Measurements from ENCODE around the gene IL17REL. TPM values are rescaled to one million over a fixed set of nuclear protein-coding genes. Genes with fewer than 3 reads are reported as not detected.

Gene IL17REL
- total RNA-seq, 6 donors from 2014 or later = 0.06 TPM; not detected in 5

DNA sequence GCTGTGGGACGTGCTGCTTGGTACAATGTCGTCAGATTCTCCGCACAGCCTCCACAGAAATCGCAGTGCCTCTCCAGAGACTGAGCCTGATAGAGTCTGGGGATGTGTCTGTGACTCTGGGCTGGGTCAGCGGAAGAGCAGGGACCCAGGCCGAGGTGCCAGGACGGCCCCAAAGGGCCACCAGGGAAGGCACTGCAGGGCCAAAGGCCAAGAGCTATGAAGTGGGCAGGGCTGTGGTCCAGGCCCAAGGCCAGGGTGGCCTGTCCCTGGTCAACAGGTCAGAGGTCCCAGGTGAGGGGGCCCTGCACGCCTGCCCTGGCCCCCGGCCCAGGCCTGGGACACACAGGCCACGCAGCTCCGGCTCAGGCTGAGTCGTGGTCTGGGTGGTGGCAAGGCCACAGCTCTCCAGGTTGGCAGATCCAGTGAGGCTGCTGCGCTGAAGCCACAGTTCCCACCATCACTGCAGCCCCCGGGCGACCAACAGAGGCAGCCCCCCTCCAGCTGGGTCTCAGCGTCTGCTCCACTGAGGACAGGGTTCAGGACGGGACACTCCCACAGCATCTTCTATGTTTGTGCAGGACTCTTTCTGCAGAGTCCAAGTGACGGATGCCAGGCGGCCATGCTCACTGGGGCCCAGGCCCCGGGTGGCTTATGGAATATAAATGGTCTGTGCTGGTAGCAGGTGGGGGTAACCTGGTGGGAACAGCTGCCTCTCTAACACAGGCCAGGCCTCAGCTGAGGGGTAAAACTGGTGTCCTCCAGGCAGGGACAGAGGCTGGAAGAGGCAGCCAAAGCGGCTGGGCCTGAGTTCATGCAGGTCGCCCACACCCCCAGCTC is 56.8 kb downstream of the IL17REL start:
- no peaks in the 10 kb centered on the region for H3K27me3 ChIP-seq
- ATAC-seq (ENCODE audit: low FRiP score in 2 of 2) (no peak), DNase-seq (peak; percentile 18 to 70)
- peaks cover 74 to 85% (median 78%) of the 10 kb centered on the region in 4 donors for H3K4me1 ChIP-seq
- H3K9me3 ChIP-seq = no peaks in the 10 kb centered on the region
- H3K4me3 ChIP-seq = no peak overlapping the region
- no peaks in the 10 kb centered on the region for H3K36me3 ChIP-seq
- peak overlapping the region; percentile 90 to 99 (median 91) for H3K27ac ChIP-seq
- TF ChIP-seq EP300 (IDR thresholded peaks at IDR 0.05) (no peak), POLR2A (IDR thresholded peaks at IDR 0.05) (no peak), CTCF (IDR thresholded peaks at IDR 0.05) (no peak), POLR2AphosphoS5 (IDR thresholded peaks at IDR 0.05) (no peak)
- WGBS, 2 donors = 85 to 100% methylated on average over 1 to 18 of the region's 22 CpGs

DNA sequence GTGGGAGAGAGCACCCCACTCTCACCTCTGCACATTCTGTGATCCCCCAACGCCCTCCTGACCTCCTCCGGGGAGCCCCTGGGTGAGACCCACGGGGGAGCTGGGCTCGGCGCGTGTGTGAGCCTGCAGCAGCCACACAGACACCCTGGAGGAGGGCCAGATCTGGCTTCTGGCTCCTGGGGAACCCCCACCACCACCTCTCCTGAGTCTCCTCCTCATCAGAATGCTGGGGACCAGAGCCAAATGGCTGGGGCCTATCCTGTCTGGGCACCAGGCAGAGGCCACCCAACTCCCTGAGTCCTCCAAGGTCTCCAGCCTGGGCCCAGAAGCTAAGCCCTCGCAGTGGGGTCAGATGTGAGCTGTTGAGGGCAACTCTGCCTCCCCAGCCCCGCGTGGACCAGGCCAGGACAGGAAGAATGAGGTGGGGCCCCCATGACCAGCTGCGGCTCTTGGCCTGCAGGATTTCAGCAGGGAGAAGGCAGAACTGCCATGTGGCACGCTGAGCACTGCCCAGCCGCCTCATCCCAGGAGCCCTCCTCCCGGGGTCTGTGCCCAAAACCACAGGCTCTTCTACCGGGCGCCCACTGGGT is 57.5 kb downstream of the IL17REL start:
- peaks cover 76 to 89% (median 83%) of the 10 kb centered on the region in 4 donors for H3K4me1 ChIP-seq
- no peaks in the 10 kb centered on the region for H3K36me3 ChIP-seq
- 34 to 74% methylated on average over 4 to 6 of the region's 15 CpGs for WGBS, 2 donors
- DNase-seq = peak in 1 of 2 donors; percentile 72
- no peak for ATAC-seq (ENCODE audit: low FRiP score in 2 of 2)
- H3K9me3 ChIP-seq = no peaks in the 10 kb centered on the region
- no peak for TF ChIP-seq POLR2A (IDR thresholded peaks at IDR 0.05)
- no peak for TF ChIP-seq POLR2AphosphoS5 (IDR thresholded peaks at IDR 0.05)
- no peaks in the 10 kb centered on the region for H3K27me3 ChIP-seq
- no peak overlapping the region for H3K4me3 ChIP-seq
- H3K27ac ChIP-seq = peak overlapping the region; percentile 90 to 99 (median 91)

DNA sequence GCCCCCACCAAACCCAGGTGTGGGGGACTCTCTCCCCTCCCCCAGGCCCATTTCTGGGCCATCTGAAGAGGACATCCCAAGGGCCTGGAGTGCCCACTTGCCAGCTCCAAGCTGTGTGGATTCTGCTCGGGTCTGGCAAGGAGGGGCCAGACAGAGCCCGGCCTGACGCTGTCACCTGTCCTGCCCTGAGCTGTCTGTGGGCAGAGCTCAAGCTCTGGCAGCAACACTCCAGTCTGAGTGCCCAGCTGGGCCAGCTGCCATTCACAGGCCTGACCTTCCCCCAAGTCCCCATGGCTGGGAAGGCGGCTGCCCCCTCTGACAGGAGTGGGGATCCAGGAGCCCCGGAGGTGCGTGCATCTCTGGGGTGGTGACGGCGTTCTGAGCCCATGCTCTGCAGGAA is 58.2 kb downstream of the IL17REL start:
- no peak overlapping the region for H3K4me3 ChIP-seq
- no peaks in the 10 kb centered on the region for H3K36me3 ChIP-seq
- no peaks in the 10 kb centered on the region for H3K27me3 ChIP-seq
- TF ChIP-seq POLR2A (IDR thresholded peaks at IDR 0.05) (peak in 1 of 4 donors; percentile 68), EP300 (IDR thresholded peaks at IDR 0.05) (peak in 1 of 4 donors; percentile 30), POLR2AphosphoS5 (IDR thresholded peaks at IDR 0.05) (peak in 1 of 2 donors; percentile 16), CTCF (IDR thresholded peaks at IDR 0.05) (no peak)
- peaks cover 70 to 88% (median 83%) of the 10 kb centered on the region in 4 donors for H3K4me1 ChIP-seq
- DNase-seq (peak; percentile 74 to 89), ATAC-seq (ENCODE audit: low FRiP score in 2 of 2) (peak in 1 of 2 donors; percentile 44)
- H3K27ac ChIP-seq = peak overlapping the region; percentile 90 to 99 (median 91)
- 53 to 65% methylated on average over 3 to 6 of the region's 8 CpGs for WGBS, 2 donors
- H3K9me3 ChIP-seq = no peaks in the 10 kb centered on the region

GRCh38 chr22:49953680-49954344 is 58.8 kb downstream of the IL17REL start:
- TF ChIP-seq CTCF (IDR thresholded peaks at IDR 0.05) = peak in 1 of 6 experiments; percentile 0
- no peak for TF ChIP-seq EP300 (IDR thresholded peaks at IDR 0.05)
- TF ChIP-seq POLR2AphosphoS5 (IDR thresholded peaks at IDR 0.05) = peak in 1 of 2 donors; percentile 5
- TF ChIP-seq POLR2A (IDR thresholded peaks at IDR 0.05) = no peak
- no peaks in the 10 kb centered on the region for H3K9me3 ChIP-seq
- peak; percentile 77 to 79 for DNase-seq
- H3K4me3 ChIP-seq = no peak overlapping the region
- ATAC-seq (ENCODE audit: low FRiP score in 2 of 2) = no peak
- no peaks in the 10 kb centered on the region for H3K36me3 ChIP-seq
- H3K27me3 ChIP-seq = no peaks in the 10 kb centered on the region
- WGBS, 2 donors = 54% methylated on average over 14 of the region's 18 CpGs; no CpG with 5 or more reads in 1 of the 2 donors
- H3K4me1 ChIP-seq = peaks cover 65 to 83% (median 78%) of the 10 kb centered on the region in 4 donors
- peak overlapping the region; percentile 90 to 99 (median 91) for H3K27ac ChIP-seq
